ENCODE measurements around the gene PLCH2. TPM values are rescaled to one million over a fixed set of nuclear protein-coding genes. Genes with fewer than 3 reads are reported as not detected.

The PLCH2 gene
- polyA plus RNA-seq, 1 of the 3 experiments (the other 2 are of a cell fraction): 0.08 TPM

GRCh38 chr1:2446394-2446793 lies 29.7 kb upstream of the PLCH2 start:
- ChIA-PET CTCF (interaction anchor here (1.1 kb wide), 1 partner anchor 32 kb away, joined by 5 read pairs; no protein-coding TSS in a partner anchor), POLR2A (interaction anchor here (1.0 kb wide), 1 partner anchor 14 kb away, joined by 3 read pairs; no protein-coding TSS in a partner anchor)
- no peaks in the 10 kb centered on the region for H3F3A ChIP-seq (replicated peaks; ENCODE audit: insufficient read depth)
- no peak overlapping the region for H2AFZ ChIP-seq (ENCODE audit: low read depth)
- no peak overlapping the region for H3K4me3 ChIP-seq (ENCODE audit: low read depth in 2 of 2, low read length in 1 of 2)
- no peaks in the 10 kb centered on the region for H3K79me2 ChIP-seq (ENCODE audit: insufficient read depth)
- no peaks in the 10 kb centered on the region for H3K36me3 ChIP-seq (replicated peaks in 1 of 2; ENCODE audit: control insufficient read depth in 1 of 2, insufficient read depth in 2 of 2, low read length in 1 of 2)
- WGBS (ENCODE audit: low lambda C conversion rate): 56% methylated on average over 11 of the region's 13 CpGs
- H3K9me2 ChIP-seq: no peaks in the 10 kb centered on the region
- no peaks in the 10 kb centered on the region for H4K20me1 ChIP-seq (ENCODE audit: insufficient read depth)
- no peak overlapping the region for H3K9ac ChIP-seq
- H3K27ac ChIP-seq (ENCODE audit: low read depth in 2 of 2, low read length in 1 of 2): no peak overlapping the region
- TF ChIP-seq EZH2phosphoT487 (IDR thresholded peaks at IDR 0.05; ENCODE audit: borderline replicate concordance, low read depth): no peak
- TF ChIP-seq GATA2 (CRISPR knock-in tag; IDR thresholded peaks at IDR 0.05): no peak
- no peak for TF ChIP-seq NRF1 (IDR thresholded peaks at IDR 0.05; ENCODE audit: low read depth, low read length)
- no peak for TF ChIP-seq TAF1 (IDR thresholded peaks at IDR 0.05; ENCODE audit: borderline replicate concordance, low read depth, low read length)
- TF ChIP-seq MXI1 (IDR thresholded peaks at IDR 0.05; ENCODE audit: low read depth, low read length): no peak
- TF ChIP-seq RFX5 (IDR thresholded peaks at IDR 0.05; ENCODE audit: low read length): no peak
- no peak for TF ChIP-seq TCF12 (IDR thresholded peaks at IDR 0.05)
- TF ChIP-seq POLR2AphosphoS5 (IDR thresholded peaks at IDR 0.05; ENCODE audit: low read depth, low read length): no peak
- no peak for TF ChIP-seq USF2 (IDR thresholded peaks at IDR 0.05; ENCODE audit: borderline replicate concordance, low read depth, low read length)
- no peak for TF ChIP-seq TEAD4 (IDR thresholded peaks at IDR 0.05; ENCODE audit: borderline replicate concordance, insufficient read depth)
- no peak for TF ChIP-seq GABPA (IDR thresholded peaks at IDR 0.05; ENCODE audit: low read depth)
- no peak for TF ChIP-seq YY1 (IDR thresholded peaks at IDR 0.05; ENCODE audit: low read depth)
- no peak for TF ChIP-seq FOXJ3 (CRISPR knock-in tag; IDR thresholded peaks at IDR 0.05)
- TF ChIP-seq RCOR1 (IDR thresholded peaks at IDR 0.05; ENCODE audit: low read length): no peak
- TF ChIP-seq RXRA (IDR thresholded peaks at IDR 0.05; ENCODE audit: borderline replicate concordance, low read depth): no peak
- TF ChIP-seq SMC3 (IDR thresholded peaks at IDR 0.05; ENCODE audit: low read depth, low read length): no peak
- TF ChIP-seq CHD2 (IDR thresholded peaks at IDR 0.05; ENCODE audit: low read length, partially characterized antibody): no peak
- no peak for TF ChIP-seq IRF3 (IDR thresholded peaks at IDR 0.05; ENCODE audit: low read depth, low read length)
- peaks cover 9% of the 10 kb centered on the region; the same call in 1 of the 2 replicates for H3K27me3 ChIP-seq (ENCODE audit: insufficient read depth)
- no peak for DNase-seq
- H3K9me3 ChIP-seq: no peaks in the 10 kb centered on the region
- no peak overlapping the region for H3K4me2 ChIP-seq
- 0 out of 4 replicates have a peak, but pooled peaks cover 0 to 2% of the 10 kb centered on the region in 2 experiments for H3K4me1 ChIP-seq (ENCODE audit: control insufficient read depth in 1 of 2, insufficient read depth in 2 of 2, low read depth in 1 of 2, low read length in 1 of 2)
